OCI-LY3 (cell line): ENCODE data around the gene LHPP.

ENCODE experiments used
- CTCF ChIP-seq: fragments of 200-600, 300-600 bp; sonication (generic); IDR thresholded peaks from 2 replicates; pipeline ENCODE4 v1.5.1; 2014; ENCODE audit warnings: antibody characterized with exemption, low read length, low read depth
- EZH2phosphoT487 ChIP-seq: fragments of 200-600 bp; shearing (Covaris generic); IDR thresholded peaks from 2 replicates; pipeline ENCODE4 v1.6.1; 2018; ENCODE audit warnings: antibody characterized with exemption, mixed run types, low read depth

GRCh38 chr10:124470544-124471434 is 9.2 kb downstream of the LHPP start:
- TF ChIP-seq CTCF: no peak
- no peak for TF ChIP-seq EZH2phosphoT487
